HG03060 (cell line): ENCODE results near the gene TBRG4.
"Not testable (repeated sequence)": the region's sequence is repeated elsewhere in the genome, so short reads cannot be mapped to it uniquely, and the experiment has no call there.

Experiments used
- ATAC-seq: cut with Tn5 transposase; IDR thresholded peaks from one replicate; pipeline ENCODE4 v1.9.1; 2021; ENCODE audit warnings: low read depth, moderate number of reproducible peaks; ENCODE audit not compliant: unreplicated experiment

TBRG4 gene

GRCh38 chr7:45118889-45119331 lies 7.4 kb upstream of the TBRG4 start:
- no peak for ATAC-seq

GRCh38 chr7:45118292-45118691 lies 6.8 kb upstream of the TBRG4 start:
- ATAC-seq: no peak

- no peak for ATAC-seq
Measured at GRCh38 chr7:45117582-45117981, 6.1 kb upstream of the TBRG4 start.

GRCh38 chr7:45116048-45116447 lies 4.6 kb upstream of the TBRG4 start:
- no peak for ATAC-seq

- no peak for ATAC-seq
Measured at GRCh38 chr7:45114926-45115325, 3.4 kb upstream of the TBRG4 start.

- not testable (repeated sequence) for ATAC-seq
Measured at GRCh38 chr7:45114257-45114656, 2.8 kb upstream of the TBRG4 start.

- ATAC-seq: no peak
Measured at GRCh38 chr7:45112648-45113047, 1.2 kb upstream of the TBRG4 start.

GRCh38 chr7:45108863-45109262 lies 2.6 kb downstream of the TBRG4 start:
- no peak for ATAC-seq

GRCh38 chr7:45107356-45107755 lies 4.1 kb downstream of the TBRG4 start:
- ATAC-seq: no peak

GRCh38 chr7:45106820-45107219 lies 4.7 kb downstream of the TBRG4 start:
- no peak for ATAC-seq

- ATAC-seq: no peak
Measured at GRCh38 chr7:45105588-45106188, 5.8 kb downstream of the TBRG4 start.

GRCh38 chr7:45104844-45105587 lies 6.5 kb downstream of the TBRG4 start:
- ATAC-seq: no peak

- no peak for ATAC-seq
Measured at GRCh38 chr7:45103958-45104843, 7.3 kb downstream of the TBRG4 start.

GRCh38 chr7:45102785-45103712 lies 8.4 kb downstream of the TBRG4 start:
- ATAC-seq: no peak

- ATAC-seq: no peak
Measured at GRCh38 chr7:45101748-45102147, 9.7 kb downstream of the TBRG4 start.

GRCh38 chr7:45100761-45101480 lies 10.6 kb downstream of the TBRG4 start:
- no peak for ATAC-seq

- no peak for ATAC-seq
Measured at GRCh38 chr7:45099891-45100760, 11.4 kb downstream of the TBRG4 start.

- ATAC-seq: no peak
Measured at GRCh38 chr7:45098983-45099839, 12.3 kb downstream of the TBRG4 start.
